GM20431 (cell line): ENCODE data around the gene WEE2.
"Not testable (repeated sequence)": the region's sequence is repeated elsewhere in the genome, so short reads cannot be mapped to it uniquely, and the experiment has no call there.

Experiments used
- in situ Hi-C: fragments of 300-500 bp; cut with MseI, MboI; formaldehyde crosslinking; loops from one replicate; pipeline ENCODE4 v1.15.0; 2020; ENCODE audit warnings: low sequenced_read_pairs; ENCODE audit not compliant: unreplicated experiment

WEE2 gene

GRCh38 chr7:141763797-141764196 lies 55.6 kb downstream of the WEE2 start, which contains the start of gene TAS2R3:
Gene TAS2R3 (plus strand): TSS chr7:141764097. CDS start chr7:141764159, 62 bp downstream.
- in situ Hi-C loops: no loop called here

- in situ Hi-C loops: not testable (repeated sequence)
These were observed 62.0 kb downstream of the WEE2 start for GRCh38 chr7:141770083-141770583.

- in situ Hi-C loops: no loop called here
These were observed 68.2 kb downstream of the WEE2 start, which contains the start of gene TAS2R4 for GRCh38 chr7:141776374-141776773. Gene TAS2R4 (plus strand): TSS chr7:141776674. CDS start chr7:141778489, 1,815 bp downstream.
